KMS-11 (cell line): ENCODE data around the gene PLBD1.

Experiments used
- H2AFZ ChIP-seq: fragments of 200-600 bp; sonication (generic); 2 replicates; pipeline ENCODE4 v1.6.1; 2016; ENCODE audit warnings: antibody characterized with exemption, mixed run types, low read depth
- H3K27ac ChIP-seq: fragments of 200-600 bp; sonication (generic); 2 replicates; pipeline ENCODE4 v1.6.1; 2016; ENCODE audit warnings: mild to moderate bottlenecking, mixed run types
- H3K27me3 ChIP-seq: fragments of 200-600 bp; sonication (generic); 2 replicates; pipeline ENCODE4 v1.6.1; 2017; ENCODE audit warnings: mild to moderate bottlenecking, low read depth, mixed run types, moderate library complexity; ENCODE audit not compliant: insufficient read depth
- H3K36me3 ChIP-seq: fragments of 200-600 bp; sonication (generic); 2 replicates; pipeline ENCODE4 v1.6.1; 2017; ENCODE audit warnings: mild to moderate bottlenecking, mixed run types; ENCODE audit not compliant: insufficient read depth
- H3K4me1 ChIP-seq: fragments of 200-600 bp; sonication (generic); 2 replicates; pipeline ENCODE4 v1.6.1; 2016; ENCODE audit warnings: mild to moderate bottlenecking, low read depth, mixed run types; ENCODE audit not compliant: poor library complexity, severe bottlenecking
- H3K4me2 ChIP-seq: fragments of 200-600 bp; sonication (generic); 2 replicates; pipeline ENCODE4 v1.7.0; 2016; ENCODE audit warnings: mild to moderate bottlenecking, mixed run types
- H3K4me3 ChIP-seq: fragments of 200-600 bp; sonication (generic); IDR thresholded peaks from 2 replicates; pipeline ENCODE4 v1.6.1; 2017; ENCODE audit warnings: low read depth, low read length, mixed read lengths; ENCODE audit not compliant: insufficient read depth
- H3K79me2 ChIP-seq: fragments of 200-600 bp; sonication (generic); 2 replicates; pipeline ENCODE4 v1.6.1; 2016; ENCODE audit warnings: low read depth, mixed run types; ENCODE audit not compliant: insufficient read depth
- H3K9ac ChIP-seq: fragments of 200-600 bp; sonication (generic); 2 replicates; pipeline ENCODE4 v1.6.1; 2016; ENCODE audit warnings: mild to moderate bottlenecking, mixed run types
- H4K20me1 ChIP-seq: fragments of 200-600 bp; sonication (generic); 2 replicates; pipeline ENCODE4 v1.6.1; 2016; ENCODE audit warnings: mild to moderate bottlenecking, mixed run types; ENCODE audit not compliant: insufficient read depth
- CTCF ChIP-seq: fragments of 200-600 bp; sonication (generic); conservative IDR thresholded peaks from 2 replicates; pipeline ENCODE4 v1.6.1; 2017; ENCODE audit warnings: low read depth, mild to moderate bottlenecking, antibody characterized with exemption, low read length, moderate library complexity, mixed read lengths

The PLBD1 gene

GRCh38 chr12:14481201-14481600 lies 86.5 kb downstream of the PLBD1 start:
- H3K27me3 ChIP-seq, result no peaks in the 10 kb centered on the region
- H3K4me3 ChIP-seq, result no peak overlapping the region
- H3K9ac ChIP-seq, result no peak overlapping the region
- H3K36me3 ChIP-seq, result peaks cover 14% of the 10 kb centered on the region; the same call in 1 of the 2 replicates
- no peak for TF ChIP-seq CTCF
- H2AFZ ChIP-seq, result no peak overlapping the region
- H3K79me2 ChIP-seq, result no peaks in the 10 kb centered on the region
- no peaks in the 10 kb centered on the region for H4K20me1 ChIP-seq
- H3K27ac ChIP-seq, result no peak overlapping the region
- no peak overlapping the region for H3K4me2 ChIP-seq
- no peaks in the 10 kb centered on the region for H3K4me1 ChIP-seq

- H3K9ac ChIP-seq, result no peak overlapping the region
- no peak overlapping the region for H3K4me2 ChIP-seq
- H3K79me2 ChIP-seq, result no peaks in the 10 kb centered on the region
- H3K36me3 ChIP-seq, result peaks cover 21% of the 10 kb centered on the region; the same call in 1 of the 2 replicates
- no peaks in the 10 kb centered on the region for H4K20me1 ChIP-seq
- no peak overlapping the region for H3K4me3 ChIP-seq
- H3K4me1 ChIP-seq, result no peaks in the 10 kb centered on the region
- no peaks in the 10 kb centered on the region for H3K27me3 ChIP-seq
- no peak for TF ChIP-seq CTCF
- H2AFZ ChIP-seq, result no peak overlapping the region
- no peak overlapping the region for H3K27ac ChIP-seq
These were observed 88.7 kb downstream of the PLBD1 start for GRCh38 chr12:14479004-14479403.

GRCh38 chr12:14473707-14474287 lies 93.9 kb downstream of the PLBD1 start:
- H3K27ac ChIP-seq, result no peak overlapping the region
- no peak for TF ChIP-seq CTCF

GRCh38 chr12:14471497-14471896 lies 96.2 kb downstream of the PLBD1 start:
- no peak overlapping the region for H3K9ac ChIP-seq
- H4K20me1 ChIP-seq, result no peaks in the 10 kb centered on the region
- H3K79me2 ChIP-seq, result no peaks in the 10 kb centered on the region
- no peaks in the 10 kb centered on the region for H3K27me3 ChIP-seq
- no peaks in the 10 kb centered on the region for H3K4me1 ChIP-seq
- TF ChIP-seq CTCF, result no peak
- peaks cover 8% of the 10 kb centered on the region; the same call in 1 of the 2 replicates for H3K36me3 ChIP-seq
- H2AFZ ChIP-seq, result no peak overlapping the region
- H3K27ac ChIP-seq, result no peak overlapping the region
- no peak overlapping the region for H3K4me2 ChIP-seq
- no peak overlapping the region for H3K4me3 ChIP-seq

More at GRCh38 chr12:14473707-14474287, 93.9 kb downstream of the PLBD1 start:
- Histone ChIP-seq H3K4me3 (no peak overlapping the region), H3K36me3 (peaks cover 13% of the 10 kb centered on the region; the same call in 1 of the 2 replicates), H3K27me3 (no peaks in the 10 kb centered on the region), H3K9ac (no peak overlapping the region), H4K20me1 (no peaks in the 10 kb centered on the region), H3K4me1 (no peaks in the 10 kb centered on the region), H3K4me2 (no peak overlapping the region), H3K79me2 (no peaks in the 10 kb centered on the region), H2AFZ (no peak overlapping the region)
